MM.1S (cell line): ENCODE measurements around the gene CCNK.

Experiments used
- DNase-seq: peaks from one replicate; pipeline ENCODE4 v3.0.0-alpha.2; 2015
- H2AFZ ChIP-seq: fragments of 300-600 bp; sonication (generic); 2 replicates; pipeline ENCODE4 v1.6.0; 2016; ENCODE audit warnings: antibody characterized with exemption, low read length
- H3F3A ChIP-seq: fragments of 300-600 bp; sonication (generic); 2 replicates; pipeline ENCODE4 v1.6.1; 2016; ENCODE audit warnings: mild to moderate bottlenecking, antibody characterized with exemption, low read length, moderate library complexity, mixed read lengths; ENCODE audit not compliant: insufficient read depth
- H3K27ac ChIP-seq: fragments of 300-600 bp; sonication (generic); 2 replicates; pipeline ENCODE4 v1.5.1; 2016; ENCODE audit warnings: mild to moderate bottlenecking, low read length
- H3K27me3 ChIP-seq: fragments of 300-600 bp; sonication (generic); replicated peaks from 2 replicates; pipeline ENCODE4 v1.6.0; 2016; ENCODE audit warnings: low read length; ENCODE audit not compliant: insufficient read depth
- H3K36me3 ChIP-seq: fragments of 300-600 bp; sonication (generic); replicated peaks from 2 replicates; pipeline ENCODE4 v1.6.1; 2016; ENCODE audit warnings: mild to moderate bottlenecking, low read length, mixed read lengths; ENCODE audit not compliant: insufficient read depth
- H3K4me1 ChIP-seq: fragments of 300-600 bp; sonication (generic); 2 replicates; pipeline ENCODE4 v1.6.1; 2016; ENCODE audit warnings: low read length, mixed read lengths
- H3K4me2 ChIP-seq: fragments of 300-600 bp; sonication (generic); 2 replicates; pipeline ENCODE4 v1.6.0; 2016; ENCODE audit warnings: low read depth, low read length
- H3K4me3 ChIP-seq: fragments of 300-600 bp; sonication (generic); 2 replicates; pipeline ENCODE4 v1.5.1; 2016; ENCODE audit warnings: low read length, mixed read lengths
- H3K79me2 ChIP-seq: fragments of 300-600 bp; sonication (generic); 2 replicates; pipeline ENCODE4 v1.6.1; 2016; ENCODE audit warnings: mixed run types, low read length, mixed read lengths
- H3K9ac ChIP-seq: fragments of 300-600 bp; sonication (generic); 2 replicates; pipeline ENCODE4 v1.6.1; 2016; ENCODE audit warnings: low read length, mixed read lengths
- H3K9me2 ChIP-seq: fragments of 300-600 bp; sonication (generic); replicated peaks from 2 replicates; pipeline ENCODE4 v1.6.1; 2016; ENCODE audit warnings: mild to moderate bottlenecking, low read length, mixed read lengths; ENCODE audit not compliant: insufficient read depth
- H3K9me3 ChIP-seq: fragments of 300-600 bp; sonication (generic); replicated peaks from 2 replicates; pipeline ENCODE4 v1.6.1; 2016; ENCODE audit warnings: mild to moderate bottlenecking, low read length, mixed read lengths; ENCODE audit not compliant: insufficient read depth
- H4K20me1 ChIP-seq: fragments of 300-600 bp; sonication (generic); 2 replicates; pipeline ENCODE4 v1.6.1; 2016; ENCODE audit warnings: mild to moderate bottlenecking, low read length, moderate library complexity, mixed read lengths; ENCODE audit not compliant: insufficient read depth
- EZH2 ChIP-seq: fragments of 300-600 bp; sonication (generic); optimal IDR thresholded peaks from 2 replicates; pipeline ENCODE3; 2017; ENCODE audit warnings: low read depth, mild to moderate bottlenecking, antibody characterized with exemption, low read length, mixed read lengths
- EZH2phosphoT487 ChIP-seq: fragments of 300-600 bp; sonication (generic); IDR thresholded peaks from 2 replicates; pipeline ENCODE4 v1.6.1; 2018; ENCODE audit warnings: antibody characterized with exemption, low read length
- TF ChIP-seq, protein P1 (sequence below): fragments of 300-600 bp; sonication (generic); IDR thresholded peaks from 2 replicates; pipeline ENCODE4 v1.5.1; 2016; ENCODE audit warnings: antibody characterized with exemption, low read length, mixed read lengths

CCNK gene

DNA sequence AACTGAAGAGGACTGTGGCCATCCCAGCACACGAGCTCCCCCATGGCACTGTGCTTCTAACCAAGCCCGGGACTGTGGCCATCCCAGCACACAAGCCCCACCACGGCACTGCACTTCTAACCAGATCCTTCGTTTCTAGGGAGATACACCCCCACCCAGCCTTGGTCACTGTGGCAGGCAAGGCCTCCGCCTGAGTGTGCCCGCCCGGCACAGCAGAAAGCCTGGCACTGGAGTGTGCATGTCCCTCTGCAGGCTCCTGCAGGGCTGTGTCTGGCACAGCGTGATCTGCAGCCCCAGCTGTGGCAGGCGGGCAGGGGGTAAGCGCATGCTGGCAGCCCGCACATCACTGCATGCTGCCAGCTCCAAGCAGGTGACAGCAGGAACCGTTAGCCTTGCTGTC, 73.0 kb downstream of the CCNK start:
- Histone ChIP-seq H3K27me3 (no peaks in the 10 kb centered on the region), H3K9me2 (no peaks in the 10 kb centered on the region), H3K4me3 (no peak overlapping the region), H2AFZ (no peak overlapping the region), H3K4me2 (no peak overlapping the region), H3K79me2 (no peaks in the 10 kb centered on the region), H3K4me1 (no peaks in the 10 kb centered on the region), H3F3A (no peaks in the 10 kb centered on the region), H3K27ac (no peak overlapping the region), H3K9me3 (no peaks in the 10 kb centered on the region), H4K20me1 (no peaks in the 10 kb centered on the region), H3K36me3 (no peaks in the 10 kb centered on the region), H3K9ac (no peak overlapping the region)
- TF ChIP-seq, protein P1, sequence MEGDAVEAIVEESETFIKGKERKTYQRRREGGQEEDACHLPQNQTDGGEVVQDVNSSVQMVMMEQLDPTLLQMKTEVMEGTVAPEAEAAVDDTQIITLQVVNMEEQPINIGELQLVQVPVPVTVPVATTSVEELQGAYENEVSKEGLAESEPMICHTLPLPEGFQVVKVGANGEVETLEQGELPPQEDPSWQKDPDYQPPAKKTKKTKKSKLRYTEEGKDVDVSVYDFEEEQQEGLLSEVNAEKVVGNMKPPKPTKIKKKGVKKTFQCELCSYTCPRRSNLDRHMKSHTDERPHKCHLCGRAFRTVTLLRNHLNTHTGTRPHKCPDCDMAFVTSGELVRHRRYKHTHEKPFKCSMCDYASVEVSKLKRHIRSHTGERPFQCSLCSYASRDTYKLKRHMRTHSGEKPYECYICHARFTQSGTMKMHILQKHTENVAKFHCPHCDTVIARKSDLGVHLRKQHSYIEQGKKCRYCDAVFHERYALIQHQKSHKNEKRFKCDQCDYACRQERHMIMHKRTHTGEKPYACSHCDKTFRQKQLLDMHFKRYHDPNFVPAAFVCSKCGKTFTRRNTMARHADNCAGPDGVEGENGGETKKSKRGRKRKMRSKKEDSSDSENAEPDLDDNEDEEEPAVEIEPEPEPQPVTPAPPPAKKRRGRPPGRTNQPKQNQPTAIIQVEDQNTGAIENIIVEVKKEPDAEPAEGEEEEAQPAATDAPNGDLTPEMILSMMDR, result no peak
- TF ChIP-seq EZH2, result no peak
- no peak for DNase-seq

DNA sequence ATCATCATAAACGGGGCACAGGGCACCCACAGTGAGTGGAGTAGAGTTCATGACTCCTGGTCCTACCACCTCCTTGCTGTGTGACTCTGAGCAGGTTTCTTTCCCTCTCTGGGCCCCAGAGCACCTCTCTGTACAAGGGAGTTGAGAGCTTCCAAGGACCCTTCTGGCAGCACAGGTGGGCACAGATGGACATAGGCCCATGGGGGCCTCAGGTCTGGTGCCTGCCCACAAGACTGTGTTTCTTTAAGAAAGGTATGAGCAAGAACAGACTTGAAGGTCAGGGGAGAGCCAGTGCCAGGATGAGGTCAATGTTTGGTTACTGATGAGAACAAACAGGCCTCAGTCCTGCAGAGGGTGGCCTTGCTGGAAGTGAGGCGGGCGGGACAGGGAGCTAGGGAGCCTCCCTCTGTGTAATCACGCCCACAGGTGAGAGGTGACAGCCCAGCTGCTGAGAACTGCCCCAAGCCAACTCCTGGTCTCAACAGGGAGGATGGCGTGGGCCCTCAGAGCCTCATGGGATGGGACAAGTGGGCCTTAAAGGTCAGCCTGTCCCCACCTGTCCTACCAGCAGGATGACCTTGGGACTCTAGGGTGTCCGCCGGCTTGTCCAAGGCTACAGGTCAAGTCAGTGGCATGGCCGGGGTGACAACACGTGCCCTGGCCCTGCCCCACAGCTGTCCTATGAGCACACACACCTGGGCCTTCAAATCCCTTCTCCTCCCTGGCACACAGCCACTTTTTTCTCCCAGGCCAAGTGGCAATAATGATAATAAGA, 73.7 kb downstream of the CCNK start:
- Histone ChIP-seq H3K4me2 (no peak overlapping the region), H3K79me2 (no peaks in the 10 kb centered on the region), H3K27me3 (no peaks in the 10 kb centered on the region), H3K9me2 (no peaks in the 10 kb centered on the region), H3K9me3 (no peaks in the 10 kb centered on the region), H4K20me1 (no peaks in the 10 kb centered on the region), H3K27ac (no peak overlapping the region), H3F3A (no peaks in the 10 kb centered on the region), H3K4me3 (no peak overlapping the region), H3K9ac (no peak overlapping the region), H3K4me1 (no peaks in the 10 kb centered on the region), H2AFZ (no peak overlapping the region), H3K36me3 (no peaks in the 10 kb centered on the region)
- TF ChIP-seq EZH2phosphoT487, result no peak
- TF ChIP-seq, protein P1, result no peak
- TF ChIP-seq EZH2, result no peak
- no peak for DNase-seq

GRCh38 chr14:99556134-99556791, 75.1 kb downstream of the CCNK start:
- no peak for DNase-seq
- Histone ChIP-seq H3K9ac (no peak overlapping the region), H3K4me1 (no peaks in the 10 kb centered on the region), H4K20me1 (no peaks in the 10 kb centered on the region), H3K9me2 (no peaks in the 10 kb centered on the region), H3K4me2 (no peak overlapping the region), H3K9me3 (no peaks in the 10 kb centered on the region), H3K4me3 (no peak overlapping the region), H3K36me3 (no peaks in the 10 kb centered on the region), H3K27ac (no peak overlapping the region), H3K27me3 (no peaks in the 10 kb centered on the region), H3F3A (no peaks in the 10 kb centered on the region), H2AFZ (no peak overlapping the region), H3K79me2 (no peaks in the 10 kb centered on the region)
- TF ChIP-seq EZH2phosphoT487, result no peak
- TF ChIP-seq, protein P1, result no peak
- TF ChIP-seq EZH2, result no peak
